ENCODE data around the gene CUBN. TPM values are rescaled to one million over a fixed set of nuclear protein-coding genes. Genes with fewer than 3 reads are reported as not detected.

Gene CUBN
- total RNA-seq, 2 experiments from 2014 or later, result 7.9 to 9.2 TPM

DNA sequence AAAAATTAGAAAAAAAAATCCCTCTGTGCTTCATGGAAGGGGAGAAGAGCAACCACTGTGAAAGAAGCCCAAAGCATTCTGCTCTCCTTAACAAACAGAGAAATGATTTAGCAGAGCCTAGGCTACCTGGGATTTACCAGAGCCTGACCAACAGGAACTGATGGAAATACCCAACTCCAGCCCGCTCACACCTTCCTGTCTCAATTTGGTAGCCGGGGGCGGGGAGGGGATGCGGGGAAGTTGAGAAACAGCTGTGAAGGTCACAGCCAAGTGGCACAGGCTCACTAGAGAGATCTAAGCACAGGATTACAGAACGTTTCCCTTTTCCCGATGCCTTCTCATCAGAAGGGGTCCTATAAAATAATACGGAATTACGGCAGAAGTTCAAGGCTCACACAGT, 330.0 kb downstream of the CUBN start:
- H3K27me3 ChIP-seq (ENCODE audit: control insufficient read depth in 1 of 2, insufficient read depth in 2 of 2, low read length in 2 of 2), result no peaks in the 10 kb centered on the region
- H3K4me1 ChIP-seq (ENCODE audit: insufficient read depth, low read length), result peaks cover 4% of the 10 kb centered on the region
- TF ChIP-seq, protein P1, sequence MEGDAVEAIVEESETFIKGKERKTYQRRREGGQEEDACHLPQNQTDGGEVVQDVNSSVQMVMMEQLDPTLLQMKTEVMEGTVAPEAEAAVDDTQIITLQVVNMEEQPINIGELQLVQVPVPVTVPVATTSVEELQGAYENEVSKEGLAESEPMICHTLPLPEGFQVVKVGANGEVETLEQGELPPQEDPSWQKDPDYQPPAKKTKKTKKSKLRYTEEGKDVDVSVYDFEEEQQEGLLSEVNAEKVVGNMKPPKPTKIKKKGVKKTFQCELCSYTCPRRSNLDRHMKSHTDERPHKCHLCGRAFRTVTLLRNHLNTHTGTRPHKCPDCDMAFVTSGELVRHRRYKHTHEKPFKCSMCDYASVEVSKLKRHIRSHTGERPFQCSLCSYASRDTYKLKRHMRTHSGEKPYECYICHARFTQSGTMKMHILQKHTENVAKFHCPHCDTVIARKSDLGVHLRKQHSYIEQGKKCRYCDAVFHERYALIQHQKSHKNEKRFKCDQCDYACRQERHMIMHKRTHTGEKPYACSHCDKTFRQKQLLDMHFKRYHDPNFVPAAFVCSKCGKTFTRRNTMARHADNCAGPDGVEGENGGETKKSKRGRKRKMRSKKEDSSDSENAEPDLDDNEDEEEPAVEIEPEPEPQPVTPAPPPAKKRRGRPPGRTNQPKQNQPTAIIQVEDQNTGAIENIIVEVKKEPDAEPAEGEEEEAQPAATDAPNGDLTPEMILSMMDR (IDR thresholded peaks at IDR 0.05), result no peak
- no peak overlapping the region for H3K27ac ChIP-seq (ENCODE audit: low read depth in 1 of 2, low read length in 2 of 2)
- Mint-ChIP-seq H3K4me3 (no peak overlapping the region), H3K36me3 (ENCODE audit: low read depth) (peaks cover 53% of the 10 kb centered on the region), H3K27me3 (no peaks in the 10 kb centered on the region), H3K9me3 (no peaks in the 10 kb centered on the region), H3K4me1 (ENCODE audit: low read depth) (peaks cover 63% of the 10 kb centered on the region), H3K27ac (no peak overlapping the region)
- no peak for ATAC-seq (ENCODE audit: poor library complexity)
- intact Hi-C loops (cut with DNase I, micrococcal nuclease), result no loop called here
- CTCF ChIA-PET, result no interaction called here
- POLR2A ChIA-PET, result no interaction called here
- H3K36me3 ChIP-seq (ENCODE audit: insufficient read depth, low read length), result peaks cover 5% of the 10 kb centered on the region
- no peak for DNase-seq
- H3K4me3 ChIP-seq (ENCODE audit: low read length), result no peak overlapping the region
- no peaks in the 10 kb centered on the region for H3K9me3 ChIP-seq (ENCODE audit: control insufficient read depth in 1 of 2, insufficient read depth in 1 of 2, low read length in 2 of 2)

DNA sequence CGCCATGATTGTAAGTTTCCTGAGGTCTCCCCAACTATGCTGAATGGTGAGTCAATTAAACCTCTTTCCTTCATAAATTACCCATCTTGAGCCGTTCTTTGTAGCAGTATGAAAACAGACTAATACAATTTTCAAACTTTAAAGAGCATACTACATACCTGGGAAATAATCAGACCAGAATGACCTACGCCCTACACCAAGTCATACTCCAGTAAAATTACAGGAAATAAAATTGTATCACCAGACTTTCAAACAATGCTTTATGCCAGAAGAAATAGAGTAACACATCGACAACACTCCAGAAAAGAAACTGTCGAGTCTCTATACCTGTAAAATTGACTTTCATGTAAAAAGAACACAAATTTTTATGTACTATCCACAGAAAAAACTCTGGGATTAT, 331.0 kb downstream of the CUBN start:
- H3K27ac Mint-ChIP-seq, result no peak overlapping the region
- CTCF ChIA-PET, result no interaction called here
- DNase-seq (no peak), ATAC-seq (ENCODE audit: poor library complexity) (no peak)
- intact Hi-C loops (cut with DNase I, micrococcal nuclease), result no loop called here
- Histone ChIP-seq H3K27me3 (ENCODE audit: control insufficient read depth in 1 of 2, insufficient read depth in 2 of 2, low read length in 2 of 2) (no peaks in the 10 kb centered on the region), H3K36me3 (ENCODE audit: insufficient read depth, low read length) (peaks cover 5% of the 10 kb centered on the region), H3K9me3 (ENCODE audit: control insufficient read depth in 1 of 2, insufficient read depth in 1 of 2, low read length in 2 of 2) (no peaks in the 10 kb centered on the region), H3K4me3 (ENCODE audit: low read length) (no peak overlapping the region), H3K27ac (ENCODE audit: low read depth in 1 of 2, low read length in 2 of 2) (no peak overlapping the region), H3K4me1 (ENCODE audit: insufficient read depth, low read length) (peaks cover 4% of the 10 kb centered on the region)
- POLR2A ChIA-PET, result no interaction called here
- H3K4me3 Mint-ChIP-seq, result no peak overlapping the region
- no peaks in the 10 kb centered on the region for H3K9me3 Mint-ChIP-seq
- peaks cover 58% of the 10 kb centered on the region for H3K4me1 Mint-ChIP-seq (ENCODE audit: low read depth)
- TF ChIP-seq, protein P1 (IDR thresholded peaks at IDR 0.05), result no peak
- peaks cover 58% of the 10 kb centered on the region for H3K36me3 Mint-ChIP-seq (ENCODE audit: low read depth)
- H3K27me3 Mint-ChIP-seq, result no peaks in the 10 kb centered on the region

DNA sequence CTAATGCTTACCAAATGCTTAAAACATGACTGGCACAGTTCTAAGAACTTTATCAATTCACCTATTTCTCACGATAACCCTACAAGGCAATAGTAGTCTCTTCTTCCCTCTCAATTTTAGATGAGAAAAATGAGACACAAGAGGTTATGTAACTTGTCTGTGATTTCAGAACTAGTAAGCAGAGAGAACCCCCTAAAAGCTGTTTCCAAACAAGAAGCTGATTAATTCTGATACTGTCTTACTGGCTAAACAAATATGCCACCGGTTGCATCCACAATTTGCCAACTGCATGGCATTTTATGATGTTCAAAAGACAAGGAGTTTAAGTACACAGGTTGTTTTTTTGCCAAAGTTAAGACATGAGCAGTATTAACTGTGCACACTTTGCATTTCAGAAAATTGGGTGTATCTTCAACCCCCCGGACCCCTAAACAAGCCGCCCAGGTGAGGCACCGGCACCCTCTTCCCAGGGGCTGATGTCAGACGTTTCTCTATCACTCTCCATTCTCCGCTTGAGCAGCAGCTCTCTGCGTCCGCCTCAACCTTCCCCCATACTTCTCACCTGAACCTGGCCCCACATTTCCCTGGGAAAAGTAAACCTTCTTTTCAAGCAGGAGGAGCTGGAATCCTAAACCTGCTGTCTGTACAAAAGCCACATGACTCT, 334.1 kb downstream of the CUBN start:
- intact Hi-C loops (cut with DNase I, micrococcal nuclease), result no loop called here
- peaks cover 5% of the 10 kb centered on the region for H3K36me3 ChIP-seq (ENCODE audit: insufficient read depth, low read length)
- H3K27ac Mint-ChIP-seq, result no peak overlapping the region

More for the DNA sequence above, 334.1 kb downstream of the CUBN start:
- H3K27ac ChIP-seq (ENCODE audit: low read depth in 1 of 2, low read length in 2 of 2), result no peak overlapping the region
- Mint-ChIP-seq H3K4me1 (ENCODE audit: low read depth) (peaks cover 37% of the 10 kb centered on the region), H3K9me3 (no peaks in the 10 kb centered on the region), H3K36me3 (ENCODE audit: low read depth) (peaks cover 64% of the 10 kb centered on the region), H3K27me3 (no peaks in the 10 kb centered on the region), H3K4me3 (no peak overlapping the region)
- no peaks in the 10 kb centered on the region for H3K9me3 ChIP-seq (ENCODE audit: control insufficient read depth in 1 of 2, insufficient read depth in 1 of 2, low read length in 2 of 2)
- no peaks in the 10 kb centered on the region for H3K27me3 ChIP-seq (ENCODE audit: control insufficient read depth in 1 of 2, insufficient read depth in 2 of 2, low read length in 2 of 2)
- POLR2A ChIA-PET, result interaction anchor here (0.6 kb wide), 1 partner anchor 499 kb away, joined by 3 read pairs; no protein-coding TSS in a partner anchor
- ATAC-seq (ENCODE audit: poor library complexity) (no peak), DNase-seq (no peak)
- CTCF ChIA-PET, result interaction anchor here (1.4 kb wide), 1 partner anchor 15 kb away, joined by 4 read pairs; no protein-coding TSS in a partner anchor
- H3K4me1 ChIP-seq (ENCODE audit: insufficient read depth, low read length), result peaks cover 4% of the 10 kb centered on the region
- TF ChIP-seq, protein P1 (IDR thresholded peaks at IDR 0.05), result no peak
- H3K4me3 ChIP-seq (ENCODE audit: low read length), result no peak overlapping the region

Measured in CD4-positive, alpha-beta T cell (primary cell).